K562 (cell line): Measurements from ENCODE around the gene ADM5. TPM values are rescaled to one million over a fixed set of nuclear protein-coding genes. Genes with fewer than 3 reads are reported as not detected.

Experiments
- ATAC-seq: fragments of 200-7000 bp; cut with Tn5 transposase; 3 replicates; pipeline ENCODE4 v1.9.1; 2020; ENCODE audit warnings: moderate library complexity
- BruUV-seq: library from RNA; stranded (reverse); fragments of 400-500 nt; replicated peaks from 2 replicates; lab custom pipeline; 2021; lab: Mats Ljungman, UMichigan
- CTCF ChIA-PET: fragments of 300-600 bp; formaldehyde crosslinking; extraction: SDS; loops from one replicate; lab custom pipeline; 2021; ENCODE audit warnings: low intra/inter-chr PET ratio; lab: Yijun Ruan, JAX
- POLR2A ChIA-PET: fragments of 300-600, 350-650 bp; sonication (Branson Sonifier 250); formaldehyde crosslinking; extraction: SDS; loops from one replicate; lab custom pipeline; 2021; ENCODE audit warnings: antibody characterized with exemption, inconsistent platforms; lab: Yijun Ruan, JAX
- DNase-seq, 4 experiments: peaks; one replicate each; pipeline versions ENCODE4 v3.0.0 to v3.0.0-alpha.2; 2011 to 2018; ENCODE audit warnings: low spot score in 3 of 4, mixed read lengths in 3 of 4; ENCODE audit errors: extremely low read depth in 1 of 4
- FAIRE-seq: peaks from 2 replicates; lab custom pipeline; 2011; peaks lifted over from hg19 to GRCh38; lab: Jason Lieb, UNC
- H2AFZ ChIP-seq: 2 replicates; pipeline ENCODE4 v1.6.0; 2011; ENCODE audit warnings: low read depth, low read length, control low read depth, inconsistent platforms
- H3K27ac ChIP-seq: fragments of 200-600 bp; 3 replicates; pipeline ENCODE4 v1.8.0; 2011; ENCODE audit warnings: low read depth, mild to moderate bottlenecking, control low read depth, inconsistent platforms, low read length, moderate library complexity, mixed read lengths; ENCODE audit errors: extremely low read depth
- H3K27me3 ChIP-seq, 2 experiments: fragments of 300-600 bp in 1 of 2; 2 replicates in 1 of 2; 3 replicates in 1 of 2; pipeline versions ENCODE4 v1.6.0 to v1.8.0; 2011; ENCODE audit warnings: inconsistent platforms in 2 of 2, low read length in 2 of 2, mild to moderate bottlenecking in 1 of 2, mixed read lengths in 1 of 2, moderate library complexity in 1 of 2; ENCODE audit not compliant: control insufficient read depth in 2 of 2, insufficient read depth in 2 of 2
- H3K36me3 ChIP-seq: fragments of 300-600 bp; 3 replicates; pipeline ENCODE4 v1.8.0; 2011; ENCODE audit warnings: mild to moderate bottlenecking, low read length, inconsistent platforms; ENCODE audit not compliant: control insufficient read depth, insufficient read depth
- H3K4me1 ChIP-seq, 2 experiments: fragments of 200-600 bp in 1 of 2; replicated peaks in 1 of 2; 2 replicates in 1 of 2; 3 replicates in 1 of 2; pipeline versions ENCODE4 v1.5.1 to v1.8.0; 2011; ENCODE audit warnings: inconsistent platforms in 2 of 2, low read length in 2 of 2, mild to moderate bottlenecking in 1 of 2, mixed read lengths in 1 of 2, moderate library complexity in 1 of 2; ENCODE audit not compliant: control insufficient read depth in 2 of 2, insufficient read depth in 2 of 2
- H3K4me2 ChIP-seq: 2 replicates; pipeline ENCODE4 v1.6.1; 2011; ENCODE audit warnings: low read length, control low read depth, inconsistent platforms, mixed read lengths; ENCODE audit not compliant: insufficient read depth
- H3K4me3 ChIP-seq: fragments of 200-600 bp; sonication (generic), shearing (Covaris generic); 2 replicates; pipeline ENCODE4 v1.5.1; 2016; ENCODE audit warnings: control low read depth, inconsistent platforms
- H3K79me2 ChIP-seq: fragments of 200-600 bp; 3 replicates; pipeline ENCODE4 v1.8.0; 2011; ENCODE audit warnings: low read length, inconsistent platforms; ENCODE audit not compliant: control insufficient read depth, insufficient read depth
- H3K9ac ChIP-seq, 2 experiments: 2 replicates each; pipeline versions ENCODE4 v1.6.0 to v1.6.1; 2011; ENCODE audit warnings: low read depth in 2 of 2, low read length in 2 of 2, control low read depth in 1 of 2, inconsistent platforms in 1 of 2, mild to moderate bottlenecking in 1 of 2, mixed read lengths in 1 of 2; ENCODE audit not compliant: insufficient read depth in 1 of 2
- H3K9me1 ChIP-seq: one replicate; pipeline ENCODE4 v1.6.0; 2011; ENCODE audit warnings: inconsistent platforms, mild to moderate bottlenecking, low read length, moderate library complexity; ENCODE audit not compliant: control insufficient read depth, insufficient read depth
- H3K9me3 ChIP-seq: replicated peaks from 2 replicates; pipeline ENCODE4 v1.5.1; 2011; ENCODE audit warnings: low read depth, low read length, inconsistent platforms; ENCODE audit not compliant: control insufficient read depth, insufficient read depth
- H4K20me1 ChIP-seq: replicated peaks from 2 replicates; pipeline ENCODE4 v1.6.1; 2011; ENCODE audit warnings: low read length, inconsistent platforms, mixed read lengths; ENCODE audit not compliant: control insufficient read depth, insufficient read depth
- AFF4 ChIP-seq: sonication (generic); formaldehyde crosslinking; IDR thresholded peaks from 2 replicates; pipeline ENCODE4 v1.8.0; 2023; ENCODE audit warnings: mild to moderate bottlenecking, missing genetic modification reagents
- FOXP4 ChIP-seq: sonication (generic); formaldehyde crosslinking; IDR thresholded peaks from 2 replicates; pipeline ENCODE4 v1.8.0; 2022; ENCODE audit warnings: mild to moderate bottlenecking, missing genetic modification reagents, borderline replicate concordance
- KLF1 ChIP-seq: fragments of 450-650 bp; IDR thresholded peaks from 2 replicates; pipeline ENCODE4 v1.6.1; 2016; ENCODE audit warnings: missing genetic modification characterization, missing compliant biosample characterization
- MTA1 ChIP-seq: fragments of 450-650 bp; IDR thresholded peaks from 2 replicates; pipeline ENCODE4 v1.6.1; 2017; ENCODE audit warnings: borderline replicate concordance
- PHF20 ChIP-seq: fragments of 450-650 bp; IDR thresholded peaks from 2 replicates; pipeline ENCODE4 v1.6.1; 2018; ENCODE audit not compliant: partially characterized antibody
- POLR2AphosphoS2 ChIP-seq: IDR thresholded peaks from 2 replicates; pipeline ENCODE4 v1.6.1; 2012; ENCODE audit warnings: low read length, improper control_type of control experiment
- SAFB ChIP-seq: fragments of 200-400 bp; formaldehyde crosslinking; IDR thresholded peaks from 2 replicates; pipeline ENCODE4 v1.6.1; 2017; ENCODE audit warnings: low read depth, low read length, borderline replicate concordance
- SP2 ChIP-seq: IDR thresholded peaks from 2 replicates; pipeline ENCODE4 v1.6.1; 2011; ENCODE audit warnings: mild to moderate bottlenecking, low read depth, low read length, moderate library complexity; ENCODE audit not compliant: poor library complexity, severe bottlenecking; ENCODE audit errors: extremely low read depth
- TGIF2 ChIP-seq: sonication (generic); formaldehyde crosslinking; IDR thresholded peaks from 2 replicates; pipeline ENCODE4 v1.8.1; 2022; ENCODE audit warnings: mild to moderate bottlenecking, missing genetic modification reagents, moderate library complexity
- ZNF311 ChIP-seq: fragments of 250-450 bp; sonication (Bioruptor Pico); IDR thresholded peaks from 2 replicates; pipeline ENCODE4 v1.4.0; 2020; ENCODE audit warnings: mild to moderate bottlenecking, moderate library complexity
- ZNF830 ChIP-seq: fragments of 250-450 bp; sonication (Bioruptor Pico); IDR thresholded peaks from 2 replicates; pipeline ENCODE4 v1.5.0; 2021; ENCODE audit warnings: mild to moderate bottlenecking
- WGBS: fragments of 100-300 bp; shearing (Covaris generic); methylation state at CpG from one replicate; pipeline ENCODE4 v1.1.6; 2016; ENCODE audit warnings: low coverage, mixed read lengths; ENCODE audit not compliant: insufficient coverage; ENCODE audit errors: missing lambda C conversion rate; 5-methylcytosine and 5-hydroxymethylcytosine counted together
- in situ Hi-C: fragments of 300-500 bp; cut with MboI; formaldehyde crosslinking; loops from 4 replicates; pipeline ENCODE4 v1.15.0; 2018; ENCODE audit warnings: inconsistent platforms, mixed read lengths
- intact Hi-C: fragments of 100-400 bp; cut with micrococcal nuclease; formaldehyde crosslinking; loops from 2 replicates; pipeline ENCODE4 v1.14.2; 2022
- polyA plus RNA-seq, 8 experiments: library from polyadenylated mRNA; depleted of rRNA in 4 of 8; stranded (reverse) in 5 of 8; unstranded in 3 of 8; fragments of >200 nt; fragmentation: Nextera tagmentation in 2 of 8; fragmentation: Illumina TruSeq in 1 of 8; extraction: Ambion mirVana in 2 of 8; extraction: Trizol in 1 of 8; gene quantifications; 2 replicates each; pipeline versions ENCODE4 v1.2.1 to v1.2.3, GENCODE V29; 2011 to 2014; ENCODE audit warnings: inconsistent platforms in 1 of 8, missing spikeins in 1 of 8
- total RNA-seq, 7 experiments: library from RNA; depleted of rRNA in 6 of 7; stranded (reverse); fragments of >200 nt in 6 of 7; fragmentation: Illumina TruSeq in 2 of 7; extraction: Trizol in 2 of 7; gene quantifications; 2 replicates each; pipeline versions ENCODE4 v1.2.1 to v1.2.3, GENCODE V29; 2011 to 2021; ENCODE audit warnings: low replicate concordance in 1 of 7

ADM5 gene
- total and polyA plus RNA-seq, 9 of the 15 experiments (the other 6 are each of a cell fraction or from before 2014, with no cell fraction given): 0.13 to 8.4 (median 2.0) TPM; not detected in 1

- peaks cover 27 to 56% of the 10 kb centered on the region in 2 experiments for H3K4me1 ChIP-seq
- peak within 1 kb of the TSS; percentile 66 for H2AFZ ChIP-seq
- DNase-seq: peak; percentile 90 to 100 (median 92)
- no peaks in the 10 kb centered on the region for H4K20me1 ChIP-seq
- no peaks in the 10 kb centered on the region for H3K27me3 ChIP-seq
- CTCF ChIA-PET: no interaction called here
- H3K9me1 ChIP-seq: no peaks in the 10 kb centered on the region
- FAIRE-seq: peak; percentile 99
- peak within 1 kb of the TSS; percentile 97 for H3K27ac ChIP-seq
- POLR2A ChIA-PET: interaction anchor here (0.6 to 2.8 kb wide), 13 partner anchors 13 to 63 kb away, joined by 3 to 27 read pairs (median 4); partner anchors contain the start of gene PRMT1
- H3K9ac ChIP-seq: peak within 1 kb of the TSS; percentile 98 to 99
- peak; percentile 79 for ATAC-seq
- no TSS peak for BruUV-seq
- peaks cover 36% of the 10 kb centered on the region; the same call in 2 of the 3 replicates for H3K36me3 ChIP-seq
- intact Hi-C loops (loop anchor here (2.0 kb wide), 2 partner anchors 35 to 51 kb away; partner anchors contain the start of genes PRMT1 and PRR12), in situ Hi-C loops (no loop called here)
- peak within 1 kb of the TSS; percentile 98 for H3K4me2 ChIP-seq
- peaks cover 44% of the 10 kb centered on the region for H3K79me2 ChIP-seq
- WGBS: under 1% methylated on average over 56 of the region's 87 CpGs
- no peaks in the 10 kb centered on the region for H3K9me3 ChIP-seq
- H3K4me3 ChIP-seq: peak within 1 kb of the TSS; percentile 97
- peak; percentile 85 for TF ChIP-seq KLF1 (tag)
- TF ChIP-seq MTA1: peak; percentile 96
- TF ChIP-seq ZNF311: no peak
- TF ChIP-seq POLR2AphosphoS2: peak; percentile 75; the same call in 1 of the 2 replicates
- TF ChIP-seq ZNF830: no peak
- peak; percentile 17 for TF ChIP-seq SP2
- TF ChIP-seq FOXP4: no peak
- peak; percentile 36; the same call in 1 of the 2 replicates for TF ChIP-seq AFF4 (CRISPR knock-in tag)
- TF ChIP-seq PHF20: peak; percentile 38
- TF ChIP-seq TGIF2 (CRISPR knock-in tag): no peak
- peak; percentile 99 for TF ChIP-seq SAFB
Observed at GRCh38 chr19:49641688-49642491, 47.5 kb upstream of the ADM5 start, which contains the start of gene SCAF1. TSS of gene SCAF1 (plus strand) at chr19:49642209. CDS start at chr19:49645027, 2,818 bp downstream.
